Effector CD8-positive, alpha-beta T cell (primary cell): ENCODE measurements around the gene NDUFB8.

Experiments used
- DNase-seq: peaks from one replicate; lab custom pipeline; 2025; lab: John Stamatoyannopoulos, UW

Gene NDUFB8

DNA sequence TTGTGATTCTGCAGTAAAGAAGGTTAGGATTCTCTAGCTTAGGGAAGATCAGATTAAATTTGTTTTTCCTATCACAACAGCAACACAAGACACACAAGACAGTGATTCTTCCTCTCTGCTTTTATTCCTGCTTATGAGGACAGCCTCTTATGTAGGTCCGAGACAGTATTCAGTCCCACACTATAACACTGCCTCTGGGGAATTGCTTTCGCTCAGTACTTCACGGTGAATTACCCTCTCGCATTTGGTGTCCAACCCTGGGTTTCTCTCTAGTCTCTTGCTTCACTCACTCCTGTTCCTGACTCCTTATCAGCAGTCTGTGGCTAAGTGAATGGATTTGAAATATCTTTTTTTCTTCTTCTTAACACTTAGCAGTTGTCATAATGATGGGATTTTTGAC lies 7.8 kb upstream of the NDUFB8 start:
- DNase-seq: no peak

DNA sequence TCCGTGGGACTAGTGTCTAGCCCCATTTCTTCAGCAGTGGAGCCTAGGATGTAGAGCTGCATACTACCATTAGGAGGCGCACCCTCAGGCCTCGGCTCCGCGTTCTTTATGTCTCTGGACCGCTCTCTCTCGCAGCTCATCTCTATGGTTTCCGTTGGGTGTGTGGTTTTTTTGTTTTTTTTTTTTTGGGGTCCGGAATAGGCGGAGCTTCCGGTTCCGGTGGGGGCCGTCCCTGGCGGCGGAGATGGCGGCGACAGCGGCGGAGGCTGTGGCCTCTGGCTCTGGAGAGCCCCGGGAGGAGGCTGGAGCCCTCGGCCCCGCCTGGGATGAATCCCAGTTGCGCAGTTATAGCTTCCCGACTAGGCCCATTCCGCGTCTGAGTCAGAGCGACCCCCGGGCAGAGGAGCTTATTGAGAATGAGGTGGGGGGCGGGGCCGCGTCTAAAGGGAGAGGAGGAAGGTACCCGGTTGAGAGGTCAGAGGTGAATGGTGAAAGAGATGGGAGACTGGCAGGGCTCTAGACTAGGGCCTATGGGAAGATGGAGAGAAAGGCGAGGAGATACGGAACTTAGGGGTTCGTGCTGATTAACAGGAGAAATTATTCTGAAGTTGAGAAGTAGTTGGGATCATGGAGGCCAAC lies 6.2 kb upstream of the NDUFB8 start, which contains the start of gene HIF1AN:
Gene HIF1AN (plus strand): TSS at position 229 of the 639 bp plus-strand sequence. CDS start 16 bp downstream, at position 245.
- DNase-seq: peak; percentile 79

DNA sequence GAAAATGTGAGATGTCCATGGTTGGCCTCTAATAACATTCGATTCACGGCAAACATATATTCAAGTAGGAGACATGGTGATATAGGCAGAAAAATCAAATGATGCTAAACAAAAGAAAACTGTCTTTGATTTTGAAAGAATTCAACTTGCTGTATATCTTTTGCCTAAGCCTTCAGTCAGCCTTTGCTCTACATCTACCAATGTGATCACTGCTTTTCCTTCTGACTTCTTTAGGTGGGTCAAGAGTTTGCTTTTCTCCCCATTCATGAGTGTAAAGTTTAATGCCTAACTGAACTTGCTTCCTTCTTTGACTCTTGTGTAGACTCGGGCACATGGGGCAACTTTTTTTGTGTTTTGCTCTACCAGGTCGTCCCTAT lies 5.7 kb upstream of the NDUFB8 start:
- no peak for DNase-seq

DNA sequence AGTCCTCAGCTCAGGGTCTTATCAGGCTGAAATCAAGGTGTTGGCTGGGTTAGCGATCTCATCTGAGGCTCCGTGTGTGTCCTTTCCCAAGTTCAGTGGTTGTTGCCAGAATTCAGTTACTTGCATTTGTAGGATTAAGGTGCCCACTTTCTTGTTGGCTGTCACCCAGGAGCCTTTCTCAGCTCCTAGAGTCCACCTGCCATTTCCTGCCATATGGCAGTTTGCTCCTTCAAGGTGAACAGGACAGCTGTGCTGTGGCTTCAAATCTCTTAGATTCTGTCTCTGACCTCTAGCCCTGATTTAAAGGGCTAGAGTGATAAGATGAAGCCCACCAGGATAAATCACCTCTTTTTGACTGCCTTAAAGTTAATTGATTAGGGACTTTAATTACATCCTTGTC lies 5.1 kb upstream of the NDUFB8 start:
- no peak for DNase-seq

DNA sequence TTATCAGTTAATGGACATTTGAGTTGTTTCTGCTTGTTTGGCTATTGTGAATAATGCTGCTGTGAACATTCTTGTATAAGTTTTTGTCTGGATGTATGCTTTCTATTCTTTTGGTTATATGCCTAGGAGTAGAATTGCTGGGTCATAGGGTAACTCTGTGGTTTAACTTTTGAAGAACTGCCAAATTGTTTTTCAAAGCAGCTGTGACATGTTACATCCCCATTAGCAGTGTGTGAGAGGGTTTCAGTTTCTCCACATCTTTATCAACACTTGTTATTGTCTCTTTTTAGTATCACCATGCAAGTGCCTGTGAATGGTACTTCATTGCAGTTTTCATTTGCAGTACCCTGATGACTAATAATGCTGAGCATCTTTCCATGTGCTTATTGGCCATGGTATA lies 2.1 kb upstream of the NDUFB8 start:
- no peak for DNase-seq

DNA sequence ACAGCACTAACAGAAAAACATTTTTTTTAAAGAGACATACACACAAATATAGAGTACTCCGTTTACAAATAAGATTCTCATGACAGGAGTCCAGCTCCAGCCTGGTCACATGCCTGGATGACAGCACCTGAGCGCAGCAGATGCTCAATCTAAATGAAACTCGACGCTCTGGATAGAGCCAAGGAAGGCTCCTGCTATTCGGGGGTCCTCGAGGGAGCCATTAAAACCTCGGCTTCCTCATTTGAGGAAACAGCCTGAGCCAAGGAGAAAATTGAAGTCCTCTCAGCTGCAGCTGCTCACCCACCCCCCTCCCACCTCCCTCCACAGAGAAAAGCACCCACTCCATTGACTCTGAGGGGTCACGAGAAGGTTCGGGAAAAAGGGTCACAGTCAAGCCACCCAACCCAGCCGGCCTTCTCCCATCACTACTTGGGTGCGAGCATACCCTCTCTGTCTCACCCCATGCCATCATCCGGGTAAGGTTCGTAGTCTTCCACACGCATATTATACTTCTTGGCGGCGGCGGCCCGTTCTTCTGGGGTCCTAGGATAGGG lies 673 bp downstream of the NDUFB8 start:
- DNase-seq: no peak

DNA sequence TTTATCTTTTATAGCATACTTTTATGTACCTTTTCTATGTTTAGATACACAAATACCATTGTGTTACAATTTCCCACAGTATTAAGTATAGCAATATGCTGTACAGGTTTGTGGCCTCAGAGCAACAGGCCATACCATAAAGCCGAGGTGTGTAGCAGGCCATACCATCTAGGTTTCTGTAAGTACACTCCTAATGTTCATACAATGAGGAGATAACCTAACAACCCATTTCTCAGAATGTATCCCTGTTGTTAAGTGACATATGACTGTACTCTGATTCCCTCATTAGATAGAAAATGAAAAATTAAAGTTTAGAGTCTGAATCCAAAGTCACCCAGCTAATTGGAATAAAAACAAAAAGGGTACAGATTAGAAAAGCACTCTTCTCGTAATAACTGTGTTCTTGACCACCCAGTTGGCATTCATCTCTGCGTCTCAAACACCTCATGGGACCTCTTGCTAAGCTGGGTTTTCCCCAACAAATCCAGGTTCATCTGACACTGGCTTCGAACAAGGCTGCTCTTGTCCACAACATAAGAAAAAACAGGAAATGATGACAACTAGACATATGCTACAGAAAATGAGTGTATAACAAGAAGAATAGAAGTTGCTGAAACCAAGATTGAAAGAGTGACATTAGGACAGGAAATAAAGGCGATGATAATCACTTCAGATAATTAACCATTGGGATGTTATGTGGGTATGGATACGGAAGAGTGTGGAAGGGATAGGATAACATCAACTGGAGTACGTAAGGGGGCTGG lies 1.4 kb downstream of the NDUFB8 start:
- no peak for DNase-seq

DNA sequence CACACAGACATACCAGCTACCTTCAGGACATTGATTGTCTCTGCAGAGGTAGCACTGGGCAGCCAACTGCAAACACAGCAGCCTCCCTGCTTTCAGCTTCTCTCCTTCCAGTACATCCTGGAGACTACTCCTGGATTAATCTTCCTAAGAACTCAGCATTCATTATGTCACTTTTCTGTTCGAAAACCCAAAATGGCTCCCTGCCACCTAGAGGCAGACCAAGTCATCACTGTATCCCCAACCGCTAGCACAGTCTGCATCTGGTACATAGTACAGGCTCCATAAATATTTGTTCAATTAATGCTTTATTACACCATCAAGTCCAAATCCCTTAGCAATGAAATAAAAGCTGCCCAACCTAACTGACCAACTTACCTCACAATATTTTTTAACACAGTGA lies 5.0 kb downstream of the NDUFB8 start:
- no peak for DNase-seq

DNA sequence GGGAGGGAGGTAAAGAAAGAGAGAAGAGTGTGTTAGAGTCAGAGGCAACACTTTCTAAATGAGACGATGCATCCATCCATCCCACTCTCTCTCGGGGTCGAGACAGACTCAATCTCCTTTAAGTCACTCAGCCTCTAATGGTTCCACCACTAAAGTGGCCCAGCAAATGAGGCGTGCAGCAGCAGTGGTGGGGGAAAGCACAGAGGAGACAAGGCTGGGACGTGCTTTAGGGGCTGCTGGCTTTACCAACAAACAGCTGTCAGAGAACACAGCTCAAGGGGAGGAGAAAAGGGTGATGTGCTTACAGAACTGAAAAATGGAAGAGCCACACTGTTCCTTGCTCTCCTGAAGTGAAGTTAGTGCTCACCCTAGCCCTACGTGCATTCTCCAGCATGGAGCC lies 5.5 kb downstream of the NDUFB8 start:
- DNase-seq: no peak

DNA sequence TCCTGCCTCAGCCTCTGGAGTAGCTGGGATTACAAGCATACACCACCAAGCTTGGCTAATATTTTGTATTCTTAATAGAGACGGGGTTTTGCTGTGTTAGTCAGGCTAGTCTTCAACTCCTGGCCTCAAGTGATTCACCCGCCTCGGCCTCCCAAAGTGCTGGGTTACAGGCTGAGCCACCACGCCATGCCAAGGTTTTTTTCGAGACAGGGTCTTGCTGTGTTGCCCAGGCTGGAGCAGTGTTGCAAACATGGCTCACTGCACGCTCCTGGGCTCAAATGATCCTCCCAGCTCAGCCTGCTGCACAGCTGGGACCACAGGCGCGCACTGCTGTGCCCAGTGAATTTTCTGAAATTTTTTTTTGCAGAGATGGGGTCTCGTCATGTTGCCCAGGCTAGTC lies 6.7 kb downstream of the NDUFB8 start:
- no peak for DNase-seq

DNA sequence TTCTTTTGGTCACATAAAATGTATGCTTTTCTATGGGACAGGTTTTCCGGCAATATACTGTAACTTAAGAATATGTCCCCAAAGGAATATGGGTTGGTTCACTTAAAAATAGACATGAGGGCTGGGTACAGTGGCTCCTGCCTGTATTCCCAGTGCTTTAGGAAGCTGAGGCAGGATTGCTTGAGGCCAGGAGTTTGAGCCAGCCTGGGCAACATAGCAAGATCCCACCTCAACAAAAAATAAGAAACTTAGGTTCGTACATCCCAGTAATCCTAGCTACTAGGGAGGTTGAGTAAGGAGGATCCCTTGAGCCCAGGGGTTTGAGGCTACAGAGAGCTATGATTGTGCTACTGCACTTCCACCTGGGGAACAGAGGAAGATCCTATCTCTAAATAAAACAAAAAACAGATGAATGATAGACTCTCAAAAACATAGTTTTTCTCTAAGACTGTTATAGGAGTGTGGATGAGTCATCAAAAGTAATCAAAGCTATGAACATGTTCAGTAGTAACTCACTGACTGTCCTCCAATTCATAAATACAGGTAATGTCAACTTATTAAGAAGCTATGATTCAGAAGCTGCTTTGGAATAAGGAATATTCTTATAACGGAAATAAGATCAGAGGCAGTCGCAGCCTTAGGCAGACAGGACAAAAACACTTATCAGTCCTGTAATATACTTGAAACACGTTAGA lies 7.4 kb downstream of the NDUFB8 start:
- DNase-seq: no peak

DNA sequence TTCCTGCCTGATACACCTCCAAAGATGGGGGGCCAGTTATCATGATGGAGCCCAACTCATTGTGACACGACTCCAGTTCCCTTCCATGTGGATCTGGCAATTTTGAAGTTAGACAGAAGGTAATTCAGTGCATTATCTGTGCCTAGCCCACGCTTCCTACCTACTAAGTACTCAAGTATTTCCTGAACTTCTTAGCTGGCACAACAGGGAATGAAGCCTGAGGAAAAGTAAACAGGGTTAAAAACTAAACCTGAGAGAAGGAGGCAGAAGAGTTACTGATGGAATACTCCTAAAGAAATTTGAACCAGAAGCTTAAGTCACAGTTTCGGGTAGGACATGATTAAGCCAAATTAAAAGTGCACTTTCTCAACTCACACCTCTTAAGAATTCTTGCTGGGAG lies 8.9 kb downstream of the NDUFB8 start:
- DNase-seq: no peak

DNA sequence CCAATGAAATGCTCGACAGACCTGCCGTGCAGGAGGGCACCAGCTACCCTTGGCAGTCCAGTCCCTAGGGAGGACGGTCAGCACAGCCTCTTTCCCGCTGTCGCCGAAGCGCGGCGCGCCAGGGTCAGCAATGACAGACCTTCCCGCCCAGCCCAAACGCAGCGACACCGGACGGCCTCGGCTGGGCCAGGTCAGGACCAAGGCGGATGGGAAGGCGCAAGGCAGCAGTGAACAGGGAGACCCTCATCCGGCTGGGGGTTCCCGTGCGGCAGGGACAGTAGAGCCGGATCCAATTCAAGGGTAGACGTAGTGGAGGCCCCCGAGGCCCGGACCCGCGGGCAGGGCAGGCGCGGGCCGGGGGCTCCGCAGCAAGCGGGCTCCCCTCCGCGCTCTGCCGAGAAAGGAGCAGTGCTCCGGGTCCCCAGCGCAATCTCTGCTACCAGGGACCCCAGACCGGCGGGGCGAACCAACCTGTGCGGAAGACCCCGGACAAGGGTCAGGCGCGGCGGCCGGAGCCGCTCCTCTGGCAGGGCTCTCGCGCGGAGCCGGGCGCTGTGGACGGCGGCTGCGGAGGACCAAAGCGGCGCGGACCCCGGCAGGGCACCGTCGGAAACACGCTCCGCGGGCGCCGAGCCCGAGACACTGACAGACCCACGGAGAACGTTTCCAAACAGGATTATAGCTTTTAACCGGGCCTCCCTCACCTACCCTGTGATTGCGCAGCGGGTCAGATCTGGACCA lies 10.2 kb downstream of the NDUFB8 start, which contains the start of gene SEC31B:
Gene SEC31B (minus strand): TSS at position 551 of the 741 bp plus-strand sequence. CDS start 2,909 bp downstream, outside the sequence.
- no peak for DNase-seq

DNA sequence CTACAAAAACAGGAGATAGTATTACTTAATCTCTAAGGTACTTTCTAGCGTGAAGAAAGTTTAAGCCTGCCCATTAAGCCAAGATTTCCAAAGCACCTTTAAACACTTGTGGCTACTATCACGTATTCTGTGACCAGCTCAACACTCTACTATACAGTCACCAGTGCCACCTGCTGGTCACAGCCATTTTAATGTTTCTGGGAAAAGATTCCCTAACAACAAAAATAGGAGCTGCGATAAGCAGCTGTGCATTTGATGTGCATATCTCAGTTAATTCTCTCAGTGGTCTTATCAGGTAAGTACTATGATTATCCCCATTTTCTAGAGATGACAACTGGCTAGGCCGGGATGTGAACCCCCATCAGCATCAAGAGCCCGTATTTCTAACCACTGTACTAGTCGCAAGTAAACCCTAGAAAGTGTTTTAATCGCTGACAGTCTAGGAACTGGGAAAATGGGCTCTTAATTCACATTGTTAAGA lies 10.9 kb downstream of the NDUFB8 start:
- DNase-seq: peak; percentile 58

DNA sequence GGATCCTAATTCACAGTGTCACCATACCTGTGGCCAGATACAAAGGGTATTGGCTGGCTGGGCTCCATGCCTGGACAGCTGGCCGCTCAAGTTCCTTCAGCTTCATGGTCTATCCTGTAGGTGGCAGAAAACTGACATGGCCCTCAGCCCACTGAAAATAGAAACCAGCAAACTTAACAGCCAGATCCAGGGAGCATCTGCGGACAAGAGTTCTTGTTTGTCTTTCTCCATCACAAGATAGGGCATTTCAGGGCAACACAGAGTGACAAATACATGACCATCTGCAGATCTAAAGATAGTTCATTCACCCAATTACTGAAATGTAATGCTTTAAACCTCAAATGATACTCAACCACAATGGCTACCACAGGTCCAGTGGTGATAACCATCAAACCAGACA lies 12.8 kb downstream of the NDUFB8 start:
- DNase-seq: no peak

DNA sequence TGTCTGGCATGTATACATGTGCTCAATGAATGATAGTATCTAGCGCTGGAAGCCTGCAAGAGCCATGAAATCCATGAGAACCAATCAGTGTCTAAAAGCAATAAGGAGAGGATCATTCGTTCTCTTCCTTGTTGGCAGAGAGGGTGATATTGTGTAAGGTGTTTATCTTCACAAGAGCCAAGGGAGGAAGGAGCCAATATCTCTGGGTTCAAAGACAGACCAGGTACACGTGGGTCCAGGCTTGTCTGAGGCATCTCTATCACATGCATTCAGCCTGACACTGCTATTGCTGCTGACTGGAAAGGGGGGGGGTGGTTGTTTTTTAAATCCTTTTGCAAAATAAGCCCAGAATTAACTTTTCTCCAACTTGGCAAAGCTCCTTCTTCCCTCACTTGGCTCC lies 14.1 kb downstream of the NDUFB8 start:
- DNase-seq: no peak

DNA sequence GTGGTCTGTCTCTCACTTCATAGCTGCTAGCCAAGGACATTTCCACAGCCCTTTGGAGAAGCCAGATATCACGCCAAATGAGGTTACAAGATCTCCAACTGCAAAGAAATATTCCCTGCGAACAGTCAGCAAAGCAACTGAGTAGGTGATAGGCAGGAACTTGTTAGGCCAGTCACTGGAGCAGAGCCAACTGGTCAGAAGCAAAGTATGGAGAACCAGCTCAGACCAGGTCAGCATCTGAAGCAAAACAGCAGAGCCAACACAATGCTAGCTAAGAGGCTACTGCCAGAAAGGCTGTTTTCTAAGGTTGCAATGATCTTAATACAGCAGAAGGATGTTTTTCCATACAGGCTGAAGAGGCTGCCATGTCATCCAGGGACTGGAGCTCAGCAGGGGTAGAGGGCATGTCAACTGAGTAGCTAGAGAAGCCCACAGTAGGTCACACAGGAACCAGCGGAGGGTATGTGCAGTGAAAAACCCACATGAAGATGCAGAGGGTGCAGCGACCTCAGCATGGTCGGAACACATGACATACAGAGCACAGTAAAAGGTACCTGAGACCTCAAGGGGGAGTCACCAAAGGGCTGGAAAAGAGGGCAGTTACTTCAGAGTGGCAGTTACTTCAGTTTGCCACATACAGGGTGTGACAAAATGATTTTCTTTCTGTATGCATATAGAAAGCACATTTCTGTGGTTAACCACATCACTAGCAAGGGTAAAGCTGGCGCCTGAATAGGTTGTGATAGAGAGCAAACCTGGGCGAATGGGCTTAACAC lies 18.9 kb downstream of the NDUFB8 start:
- DNase-seq: peak; percentile 23

DNA sequence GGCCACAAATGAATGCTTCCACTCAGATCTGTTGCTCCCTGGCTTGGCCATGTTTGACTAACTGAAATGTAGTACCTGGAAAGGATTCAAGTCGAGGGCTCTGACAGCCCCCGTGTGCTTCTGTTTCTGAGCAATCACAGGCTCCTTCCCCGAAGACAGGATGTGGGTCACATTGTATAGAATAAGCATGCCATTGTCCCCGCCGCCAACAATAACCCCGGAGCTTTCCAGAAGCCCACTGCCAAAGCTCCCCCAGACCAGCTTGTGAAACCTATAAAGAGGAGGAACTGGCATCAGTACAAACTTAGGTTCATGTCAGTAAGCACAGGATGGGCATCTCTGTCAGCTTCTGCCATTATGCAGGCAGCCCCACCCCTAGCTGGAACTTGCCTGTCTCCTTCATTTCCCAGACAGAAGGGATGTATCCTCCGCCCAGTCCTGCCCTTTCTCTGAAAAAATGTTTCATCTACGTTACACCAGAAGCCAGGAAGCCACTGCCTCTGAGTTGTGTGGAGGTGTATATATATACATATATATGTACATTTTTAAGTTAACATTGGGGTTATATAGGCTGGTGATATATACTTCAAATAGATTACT lies 20.3 kb downstream of the NDUFB8 start:
- DNase-seq: no peak

DNA sequence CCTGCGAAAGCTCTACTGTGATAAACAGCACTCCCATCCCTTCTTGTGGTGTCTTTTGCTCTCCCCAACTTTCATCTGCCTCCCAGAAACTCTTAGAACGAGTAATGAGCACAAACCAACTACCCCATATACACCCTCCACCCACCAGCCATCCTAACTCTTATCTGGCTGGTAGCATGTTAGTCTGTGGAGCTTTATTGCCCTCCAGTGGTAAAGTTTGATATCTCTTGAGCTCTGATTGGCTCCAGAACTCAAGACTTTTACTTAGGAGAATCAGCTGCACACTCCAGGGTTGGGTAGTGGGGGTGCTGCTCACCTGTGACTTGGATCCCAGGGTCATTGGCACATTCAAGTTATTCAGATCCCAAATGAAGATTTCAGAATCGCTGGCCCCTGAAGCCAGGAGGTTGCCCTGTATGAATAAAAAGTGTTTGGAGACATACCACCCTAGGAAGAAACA lies 20.9 kb downstream of the NDUFB8 start:
- DNase-seq: no peak

DNA sequence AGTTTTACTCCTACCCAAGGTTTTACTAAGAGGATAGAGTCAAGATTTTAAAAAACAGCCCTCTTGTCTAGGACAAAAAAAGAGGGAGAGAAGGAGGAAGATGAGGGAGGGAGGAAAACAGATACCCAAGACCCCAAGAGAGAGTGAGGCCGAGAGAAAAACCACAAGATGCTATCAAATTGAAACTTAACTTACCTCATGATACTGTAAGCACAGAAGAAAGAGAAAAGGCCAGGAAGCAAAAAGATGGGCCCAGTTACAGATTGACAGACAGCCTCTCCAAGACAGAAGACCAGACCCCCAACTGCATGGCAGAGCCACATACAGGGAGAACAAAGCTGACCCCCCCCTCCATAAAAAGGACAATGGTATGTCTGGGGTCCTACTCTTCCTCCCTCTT lies 21.4 kb downstream of the NDUFB8 start:
- no peak for DNase-seq

DNA sequence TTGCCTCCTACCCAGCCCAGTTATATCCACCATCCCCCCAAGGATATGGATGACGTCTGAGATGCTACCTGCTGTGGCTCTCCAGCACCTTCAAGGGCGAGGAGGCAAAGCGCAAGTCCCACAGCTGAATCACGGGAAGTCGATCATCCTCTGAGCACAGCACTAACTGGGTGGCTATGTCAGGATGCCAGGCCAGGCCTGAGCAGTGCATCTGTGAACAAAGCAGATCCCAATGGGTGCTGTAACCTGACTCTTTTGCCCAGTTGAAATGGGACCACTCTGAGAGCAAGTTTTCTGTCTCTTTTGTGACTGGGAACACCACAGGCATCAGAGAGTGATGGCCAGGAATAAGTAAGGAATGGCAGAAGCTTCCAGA lies 22.3 kb downstream of the NDUFB8 start:
- no peak for DNase-seq
